Measurements from ENCODE around the gene PKD1L1.

- TF ChIP-seq CTCF (IDR thresholded peaks at IDR 0.05) (no peak), POLR2A (IDR thresholded peaks at IDR 0.05) (no peak)
Observed at GRCh38 chr7:47937711-47938573, 10.3 kb downstream of the PKD1L1 start.
